SK-N-SH (cell line): Measurements from ENCODE around the gene CCDC148. TPM values are rescaled to one million over a fixed set of nuclear protein-coding genes. Genes with fewer than 3 reads are reported as not detected.

ENCODE experiments used
- CTCF ChIA-PET: fragments of 300-600, 350-600 bp; formaldehyde crosslinking; extraction: SDS; loops from one replicate; lab custom pipeline; 2021; lab: Yijun Ruan, JAX
- POLR2A ChIA-PET: fragments of 350-600 bp; sonication (Branson Sonifier 250); formaldehyde crosslinking; extraction: SDS; loops from one replicate; lab custom pipeline; 2020; ENCODE audit warnings: antibody characterized with exemption, inconsistent platforms; lab: Yijun Ruan, JAX
- DNase-seq: peaks from one replicate; pipeline ENCODE4 v3.0.0; 2012
- H2AFZ ChIP-seq: fragments of 200-600 bp; sonication (generic); 2 replicates; pipeline ENCODE4 v1.8.1; 2016; ENCODE audit warnings: antibody characterized with exemption, mild to moderate bottlenecking, low read depth
- H3F3A ChIP-seq: fragments of 200-600 bp; sonication (generic); replicated peaks from 2 replicates; pipeline ENCODE3; 2016; ENCODE audit warnings: antibody characterized with exemption, mild to moderate bottlenecking; ENCODE audit not compliant: insufficient read depth
- H3K27ac ChIP-seq, 2 experiments: fragments of 200-500 bp in 1 of 2; fragments of 200-600 bp in 1 of 2; sonication (Bioruptor generic) in 1 of 2; sonication (generic), shearing (Covaris generic) in 1 of 2; 2 replicates each; pipeline versions ENCODE4 v1.5.1 to v1.6.1; 2014 to 2016; ENCODE audit warnings: low read depth in 2 of 2, inconsistent platforms in 1 of 2, low read length in 1 of 2, mild to moderate bottlenecking in 1 of 2, mixed read lengths in 1 of 2
- H3K27me3 ChIP-seq: fragments of 200-600 bp; sonication (generic), shearing (Covaris generic); 2 replicates; pipeline ENCODE4 v1.6.1; 2016; ENCODE audit warnings: mixed run types; ENCODE audit not compliant: insufficient read depth
- H3K36me3 ChIP-seq, 2 experiments: fragments of 200-500 bp in 1 of 2; fragments of 200-600 bp in 1 of 2; sonication (Bioruptor generic) in 1 of 2; sonication (generic) in 1 of 2; replicated peaks in 1 of 2; 2 replicates each; pipeline versions ENCODE3 to v1.5.1; 2014 to 2016; ENCODE audit warnings: low read length in 1 of 2, mild to moderate bottlenecking in 1 of 2; ENCODE audit not compliant: insufficient read depth in 2 of 2, control insufficient read depth in 1 of 2
- H3K4me1 ChIP-seq, 2 experiments: fragments of 200-500 bp in 1 of 2; fragments of 200-600 bp in 1 of 2; sonication (Bioruptor generic) in 1 of 2; sonication (generic), shearing (Covaris generic) in 1 of 2; 2 replicates each; pipeline versions ENCODE4 v1.5.1 to v1.6.1; 2014 to 2016; ENCODE audit warnings: low read depth in 1 of 2, low read length in 1 of 2, mixed run types in 1 of 2; ENCODE audit not compliant: insufficient read depth in 2 of 2, control insufficient read depth in 1 of 2
- H3K4me2 ChIP-seq: fragments of 200-600 bp; sonication (generic), shearing (Covaris generic); 2 replicates; pipeline ENCODE4 v1.6.1; 2017; ENCODE audit warnings: mixed run types
- H3K4me3 ChIP-seq, 2 experiments: fragments of 200-500 bp in 1 of 2; fragments of 200-600 bp in 1 of 2; sonication (Bioruptor generic) in 1 of 2; sonication (generic), shearing (Covaris generic) in 1 of 2; 2 replicates each; pipeline versions ENCODE4 v1.5.1 to v1.8.1; 2014 to 2016; ENCODE audit warnings: low read depth in 2 of 2, inconsistent platforms in 1 of 2, low read length in 1 of 2, mild to moderate bottlenecking in 1 of 2, mixed read lengths in 1 of 2, moderate library complexity in 1 of 2
- H3K79me2 ChIP-seq: fragments of 200-600 bp; sonication (generic); 2 replicates; pipeline ENCODE4 v1.8.1; 2017; ENCODE audit warnings: mild to moderate bottlenecking; ENCODE audit not compliant: insufficient read depth
- H3K9ac ChIP-seq: fragments of 200-600 bp; sonication (generic); 2 replicates; pipeline ENCODE4 v1.6.1; 2017; ENCODE audit warnings: mixed run types
- H3K9me2 ChIP-seq: fragments of 200-600 bp; sonication (generic); 2 replicates; pipeline ENCODE4 v1.6.1; 2017; ENCODE audit warnings: mixed run types
- H3K9me3 ChIP-seq: fragments of 200-600 bp; sonication (generic); 2 replicates; pipeline ENCODE4 v1.6.1; 2017; ENCODE audit warnings: mixed run types, mild to moderate bottlenecking, moderate library complexity
- H4K20me1 ChIP-seq: fragments of 200-600 bp; sonication (generic); 2 replicates; pipeline ENCODE4 v1.6.1; 2017; ENCODE audit warnings: mild to moderate bottlenecking, mixed run types; ENCODE audit not compliant: insufficient read depth
- CHD2 ChIP-seq: fragments of 150-350 bp; IDR thresholded peaks from 2 replicates; pipeline ENCODE4 v1.6.1; 2018; ENCODE audit warnings: low read length; ENCODE audit not compliant: partially characterized antibody
- EP300 ChIP-seq, 2 experiments: IDR thresholded peaks; 2 replicates each; pipeline versions ENCODE4 v1.4.0 to v1.6.1; 2012; ENCODE audit warnings: borderline replicate concordance in 1 of 2, low read depth in 1 of 2, low read length in 1 of 2
- MEF2A ChIP-seq: IDR thresholded peaks from 2 replicates; pipeline ENCODE4 v1.4.0; 2012; ENCODE audit warnings: low read depth, borderline replicate concordance
- MXI1 ChIP-seq: IDR thresholded peaks from 2 replicates; pipeline ENCODE4 v1.6.1; 2012; ENCODE audit warnings: mild to moderate bottlenecking, low read depth, low read length, improper control_type of control experiment
- TAF1 ChIP-seq: IDR thresholded peaks from 2 replicates; pipeline ENCODE4 v1.6.1; 2012; ENCODE audit warnings: low read depth, mild to moderate bottlenecking, low read length, moderate library complexity, borderline replicate concordance
- TEAD4 ChIP-seq: IDR thresholded peaks from 2 replicates; pipeline ENCODE4 v1.4.0; 2012; ENCODE audit warnings: mild to moderate bottlenecking, borderline replicate concordance; ENCODE audit not compliant: insufficient read depth
- USF2 ChIP-seq: fragments of 150-350 bp; IDR thresholded peaks from 2 replicates; pipeline ENCODE4 v1.6.1; 2017; ENCODE audit warnings: antibody characterized with exemption, low read length, low read depth, borderline replicate concordance
- WGBS: methylation state at CpG from one replicate; pipeline ENCODE4 v1.1.6; 2017; ENCODE audit warnings: low lambda C conversion rate; 5-methylcytosine and 5-hydroxymethylcytosine counted together
- polyA plus RNA-seq, 3 experiments: library from polyadenylated mRNA; depleted of rRNA; stranded (reverse); fragments of >200 nt; gene quantifications; 2 replicates each; pipeline ENCODE4 v1.2.3, GENCODE V29; 2012
- TF ChIP-seq, protein P1 (sequence below): fragments of 150-350 bp; IDR thresholded peaks from 2 replicates; pipeline ENCODE4 v1.6.1; 2016; ENCODE audit warnings: mild to moderate bottlenecking, low read depth, low read length

CCDC148 gene
- polyA plus RNA-seq, 1 of the 3 experiments (the other 2 are of a cell fraction): 0.18 TPM

- H3K36me3 ChIP-seq: no peaks in the 10 kb centered on the region
- CTCF ChIA-PET: interaction anchor here (0.7 to 1.8 kb wide), 4 partner anchors 10 to 540 kb away, joined by 3 to 6 read pairs (median 4); no protein-coding TSS in a partner anchor
- DNase-seq: no peak
- TF ChIP-seq TEAD4 (no peak), MXI1 (peak; percentile 30; the same call in 1 of the 2 replicates), MEF2A (no peak), EP300 (IDR thresholded peaks at IDR 0.05; ENCODE audit: borderline replicate concordance in 1 of 2, low read depth in 1 of 2, low read length in 1 of 2) (0 out of 4 replicates have a peak, but pooled peaks of 1 of the 2 experiments have one; percentile 14), USF2 (no peak)
- TF ChIP-seq, all 33 proteins: peak for 2
- Histone ChIP-seq H4K20me1 (no peaks in the 10 kb centered on the region), H3K4me2 (no peak overlapping the region), H3K27me3 (no peaks in the 10 kb centered on the region), H3K27ac (no peak overlapping the region), H3K9me2 (no peaks in the 10 kb centered on the region), H2AFZ (no peak overlapping the region), H3K4me3 (no peak overlapping the region), H3K9me3 (no peaks in the 10 kb centered on the region), H3F3A (no peaks in the 10 kb centered on the region), H3K4me1 (peaks cover 0 to 12% of the 10 kb centered on the region in 2 experiments; a peak in 2 of 4 replicates), H3K9ac (no peak overlapping the region), H3K79me2 (no peaks in the 10 kb centered on the region)
- POLR2A ChIA-PET: no interaction called here
- 76% methylated on average over 1 of the region's 1 CpG for WGBS
Observed at GRCh38 chr2:158205215-158205614, 251.3 kb downstream of the CCDC148 start.

DNA sequence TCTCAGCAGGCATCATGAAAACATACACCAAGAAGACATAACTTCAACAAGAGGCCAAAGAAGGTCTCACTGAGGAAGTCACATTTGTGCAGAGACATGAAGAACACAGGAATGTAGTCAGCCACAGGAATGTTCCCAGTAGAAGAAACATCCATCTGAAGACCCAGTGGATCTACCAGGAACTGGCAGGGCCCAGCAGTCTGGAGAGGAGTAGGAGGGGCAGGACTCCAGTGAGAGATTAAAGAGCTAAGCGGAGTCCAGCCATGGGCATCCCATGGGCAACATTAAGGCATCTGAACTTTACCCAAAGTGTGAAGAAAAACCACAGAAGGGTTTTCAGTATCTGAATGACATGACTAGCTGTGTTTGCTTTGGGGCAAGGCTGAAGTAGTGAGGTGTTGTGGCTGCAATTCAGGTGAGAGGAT is 251.8 kb downstream of the CCDC148 start:
- H3K4me2 ChIP-seq: no peak overlapping the region
- H3K36me3 ChIP-seq: no peaks in the 10 kb centered on the region
- POLR2A ChIA-PET: no interaction called here
- H3K27ac ChIP-seq: no peak overlapping the region
- H4K20me1 ChIP-seq: no peaks in the 10 kb centered on the region
- H3K9ac ChIP-seq: no peak overlapping the region
- peaks cover 0 to 12% of the 10 kb centered on the region in 2 experiments; a peak in 2 of 4 replicates for H3K4me1 ChIP-seq
- no peaks in the 10 kb centered on the region for H3F3A ChIP-seq
- TF ChIP-seq CHD2 (no peak), TAF1 (no peak), MEF2A (no peak)
- TF ChIP-seq, protein P1, sequence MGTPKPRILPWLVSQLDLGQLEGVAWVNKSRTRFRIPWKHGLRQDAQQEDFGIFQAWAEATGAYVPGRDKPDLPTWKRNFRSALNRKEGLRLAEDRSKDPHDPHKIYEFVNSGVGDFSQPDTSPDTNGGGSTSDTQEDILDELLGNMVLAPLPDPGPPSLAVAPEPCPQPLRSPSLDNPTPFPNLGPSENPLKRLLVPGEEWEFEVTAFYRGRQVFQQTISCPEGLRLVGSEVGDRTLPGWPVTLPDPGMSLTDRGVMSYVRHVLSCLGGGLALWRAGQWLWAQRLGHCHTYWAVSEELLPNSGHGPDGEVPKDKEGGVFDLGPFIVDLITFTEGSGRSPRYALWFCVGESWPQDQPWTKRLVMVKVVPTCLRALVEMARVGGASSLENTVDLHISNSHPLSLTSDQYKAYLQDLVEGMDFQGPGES: no peak
- no peaks in the 10 kb centered on the region for H3K27me3 ChIP-seq
- CTCF ChIA-PET: interaction anchor here (0.9 to 1.8 kb wide), 3 partner anchors 9 to 33 kb away, joined by 3 to 8 read pairs (median 5); no protein-coding TSS in a partner anchor
- no peak overlapping the region for H2AFZ ChIP-seq
- DNase-seq: no peak
- H3K9me3 ChIP-seq: no peaks in the 10 kb centered on the region
- H3K9me2 ChIP-seq: no peaks in the 10 kb centered on the region
- 81% methylated on average over 1 of the region's 1 CpG for WGBS
- H3K4me3 ChIP-seq: no peak overlapping the region
- H3K79me2 ChIP-seq: no peaks in the 10 kb centered on the region
